GM12873 (cell line): Measurements from ENCODE around the gene TCERG1L.

Source experiments
- TF ChIP-seq, protein P1 (sequence below): IDR thresholded peaks from 2 replicates; pipeline ENCODE4 v1.5.1; 2012; ENCODE audit warnings: low read depth, mild to moderate bottlenecking, moderate library complexity, low read length, control low read depth; ENCODE audit not compliant: insufficient read depth; ENCODE audit errors: missing control alignments

Gene TCERG1L

DNA sequence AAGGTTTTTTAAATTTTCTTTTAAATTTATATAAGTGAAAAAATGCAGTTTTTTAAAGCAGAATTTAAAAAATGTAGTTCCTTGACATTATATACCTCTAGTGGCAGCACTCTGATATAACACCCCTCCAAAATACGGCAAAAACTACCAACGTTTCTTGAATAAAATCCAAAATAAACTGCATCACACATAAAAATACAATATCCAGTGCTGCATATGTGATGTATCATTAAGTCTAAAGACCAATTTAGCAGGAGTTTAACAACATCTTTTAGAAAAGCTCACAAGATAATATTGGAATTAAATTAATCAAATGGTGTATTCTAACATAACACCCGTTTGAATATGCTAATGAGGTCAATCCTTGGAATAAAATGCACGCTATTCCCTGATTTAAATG is 1.4 kb downstream of the TCERG1L start:
- TF ChIP-seq, protein P1, sequence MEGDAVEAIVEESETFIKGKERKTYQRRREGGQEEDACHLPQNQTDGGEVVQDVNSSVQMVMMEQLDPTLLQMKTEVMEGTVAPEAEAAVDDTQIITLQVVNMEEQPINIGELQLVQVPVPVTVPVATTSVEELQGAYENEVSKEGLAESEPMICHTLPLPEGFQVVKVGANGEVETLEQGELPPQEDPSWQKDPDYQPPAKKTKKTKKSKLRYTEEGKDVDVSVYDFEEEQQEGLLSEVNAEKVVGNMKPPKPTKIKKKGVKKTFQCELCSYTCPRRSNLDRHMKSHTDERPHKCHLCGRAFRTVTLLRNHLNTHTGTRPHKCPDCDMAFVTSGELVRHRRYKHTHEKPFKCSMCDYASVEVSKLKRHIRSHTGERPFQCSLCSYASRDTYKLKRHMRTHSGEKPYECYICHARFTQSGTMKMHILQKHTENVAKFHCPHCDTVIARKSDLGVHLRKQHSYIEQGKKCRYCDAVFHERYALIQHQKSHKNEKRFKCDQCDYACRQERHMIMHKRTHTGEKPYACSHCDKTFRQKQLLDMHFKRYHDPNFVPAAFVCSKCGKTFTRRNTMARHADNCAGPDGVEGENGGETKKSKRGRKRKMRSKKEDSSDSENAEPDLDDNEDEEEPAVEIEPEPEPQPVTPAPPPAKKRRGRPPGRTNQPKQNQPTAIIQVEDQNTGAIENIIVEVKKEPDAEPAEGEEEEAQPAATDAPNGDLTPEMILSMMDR, result peak; percentile 11

DNA sequence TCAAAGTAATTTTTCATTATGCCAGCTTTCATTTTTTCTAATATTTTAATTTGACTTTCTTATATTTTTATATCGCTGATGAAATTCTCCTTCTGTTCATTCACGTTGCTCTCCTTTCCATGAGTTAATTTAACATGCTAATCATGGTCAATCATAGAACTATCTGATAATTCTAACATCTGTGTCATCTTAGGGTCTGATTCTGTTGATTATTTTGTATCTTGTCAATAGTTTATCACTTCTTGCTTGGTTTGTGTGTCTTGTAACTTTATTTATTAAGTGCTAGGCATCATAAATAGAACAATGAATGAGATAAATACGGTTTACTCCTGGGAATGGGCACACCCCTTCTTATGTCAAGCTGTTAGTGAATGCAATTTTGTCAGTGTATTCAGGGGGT is 11.0 kb downstream of the TCERG1L start:
- TF ChIP-seq, protein P1, result no peak

DNA sequence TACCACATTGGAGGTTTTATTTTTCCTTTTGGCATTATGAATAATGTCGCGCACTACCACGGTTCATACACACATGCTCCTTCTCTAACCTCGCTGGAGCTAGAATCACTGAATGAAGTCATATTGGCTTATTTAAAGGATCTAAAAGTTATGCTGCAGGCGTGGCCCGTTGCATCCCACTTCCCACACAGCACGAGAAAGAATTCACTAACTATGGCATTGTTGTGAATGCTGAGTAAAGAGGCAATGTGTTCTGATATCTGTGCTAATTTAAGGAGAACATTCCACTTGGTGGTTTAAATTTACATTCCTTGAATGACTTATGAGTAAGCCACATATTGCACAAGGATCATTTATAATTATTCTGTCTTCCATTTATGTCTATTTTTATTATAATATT is 20.7 kb downstream of the TCERG1L start:
- TF ChIP-seq, protein P1, result no peak

DNA sequence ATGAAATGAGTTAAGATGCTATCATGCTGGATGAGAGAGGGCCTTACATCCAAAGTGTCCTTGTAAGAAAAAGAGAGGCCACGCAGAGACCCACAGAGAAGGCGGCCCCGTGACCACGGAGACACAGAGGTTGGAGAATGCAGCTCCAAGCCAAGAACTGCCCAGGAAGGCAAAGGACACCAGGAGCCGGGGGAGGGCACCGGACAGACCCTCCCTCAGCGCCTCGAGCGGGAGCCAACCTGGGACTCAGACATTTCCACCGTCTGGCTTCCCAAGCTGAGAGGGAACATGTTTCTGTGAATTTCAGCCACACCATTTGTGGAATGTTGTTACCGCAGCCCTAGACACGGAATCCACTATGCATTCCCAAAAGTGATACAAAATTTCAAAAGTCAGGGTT is 22.9 kb downstream of the TCERG1L start:
- TF ChIP-seq, protein P1, result no peak

DNA sequence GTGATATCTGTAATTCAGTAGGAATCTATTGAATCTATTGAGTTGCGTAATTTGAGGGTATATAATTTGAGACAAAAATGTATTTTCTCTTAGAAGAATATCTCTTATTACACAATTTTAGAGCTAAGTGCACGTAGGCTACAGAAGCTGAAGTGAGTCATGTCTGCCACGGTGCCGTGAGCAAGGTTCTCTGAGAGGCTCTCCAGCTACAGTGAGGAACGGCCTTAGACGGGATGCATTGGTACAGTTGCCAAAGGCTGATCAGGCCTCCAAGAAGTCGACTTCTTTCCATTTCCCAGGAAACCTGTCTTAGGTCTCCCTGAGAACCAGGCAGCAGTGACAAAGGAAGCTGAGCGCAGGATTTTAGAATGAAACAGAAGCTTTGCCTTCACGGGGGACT is 28.6 kb downstream of the TCERG1L start:
- TF ChIP-seq, protein P1, result no peak

DNA sequence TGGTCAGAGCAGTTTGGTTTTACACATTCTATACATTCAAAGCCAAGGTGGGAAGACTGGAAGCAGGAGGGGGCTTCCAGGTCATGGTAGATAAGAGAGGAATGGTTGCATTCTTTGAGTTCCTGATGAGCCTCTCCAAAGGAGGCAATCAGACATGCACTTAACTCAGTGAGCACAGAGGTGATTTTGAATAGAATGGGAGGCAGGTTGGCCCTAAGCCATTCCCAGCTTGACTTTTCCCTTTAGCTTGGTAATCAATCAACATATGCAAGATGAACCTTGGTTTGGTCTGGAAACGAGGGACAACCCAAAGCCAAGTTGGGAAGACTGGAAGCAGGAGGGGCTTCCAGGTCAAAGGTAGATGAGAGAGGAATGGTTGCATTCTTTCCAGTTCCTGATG is 31.4 kb downstream of the TCERG1L start:
- TF ChIP-seq, protein P1, result no peak

DNA sequence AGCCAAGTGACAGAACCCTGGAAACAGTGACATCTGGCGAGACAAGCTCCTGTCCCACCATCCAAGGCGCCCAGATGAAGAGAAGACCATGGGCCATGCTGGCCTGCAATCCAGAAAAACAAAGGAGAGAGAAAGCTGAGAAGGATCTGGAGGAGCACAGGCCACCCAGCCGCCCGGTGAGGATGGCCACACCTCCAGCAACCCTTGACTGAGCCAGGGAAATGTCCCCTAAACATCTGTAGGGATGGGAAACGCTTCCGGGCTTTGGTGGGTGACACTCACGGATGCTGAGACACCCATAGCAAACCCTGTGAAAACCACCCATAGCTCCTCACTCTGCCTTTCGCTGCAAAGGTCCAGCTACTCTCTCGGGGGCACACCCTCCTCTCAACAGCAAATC is 32.0 kb downstream of the TCERG1L start:
- TF ChIP-seq, protein P1, result no peak

DNA sequence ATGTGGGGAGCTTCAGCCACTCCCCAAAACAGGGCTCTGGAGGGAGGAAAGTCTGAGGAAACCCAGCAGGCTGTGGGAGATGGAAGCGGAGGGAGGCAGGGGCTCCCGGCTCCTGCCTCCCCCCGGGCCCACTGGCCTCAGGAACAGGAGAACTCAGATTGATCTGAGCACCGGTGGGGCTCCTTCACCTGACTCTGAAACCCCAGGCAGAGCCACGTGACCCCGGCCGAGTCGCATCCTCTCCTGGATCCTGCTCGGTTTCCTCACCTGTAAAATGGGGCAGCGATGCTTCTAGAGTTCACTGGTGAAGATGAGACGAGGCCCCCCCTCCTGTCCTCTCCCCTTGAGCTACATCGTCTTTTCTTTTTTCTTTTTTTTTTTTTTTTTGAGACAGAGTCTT is 33.6 kb downstream of the TCERG1L start:
- TF ChIP-seq, protein P1, result no peak
